Measurements from ENCODE around the gene CDC34.

The CDC34 gene

GRCh38 chr19:542173-542866 is 10.8 kb downstream of the CDC34 start:
- DNase-seq (ENCODE audit: low read depth in 2 of 2): no peak

DNA sequence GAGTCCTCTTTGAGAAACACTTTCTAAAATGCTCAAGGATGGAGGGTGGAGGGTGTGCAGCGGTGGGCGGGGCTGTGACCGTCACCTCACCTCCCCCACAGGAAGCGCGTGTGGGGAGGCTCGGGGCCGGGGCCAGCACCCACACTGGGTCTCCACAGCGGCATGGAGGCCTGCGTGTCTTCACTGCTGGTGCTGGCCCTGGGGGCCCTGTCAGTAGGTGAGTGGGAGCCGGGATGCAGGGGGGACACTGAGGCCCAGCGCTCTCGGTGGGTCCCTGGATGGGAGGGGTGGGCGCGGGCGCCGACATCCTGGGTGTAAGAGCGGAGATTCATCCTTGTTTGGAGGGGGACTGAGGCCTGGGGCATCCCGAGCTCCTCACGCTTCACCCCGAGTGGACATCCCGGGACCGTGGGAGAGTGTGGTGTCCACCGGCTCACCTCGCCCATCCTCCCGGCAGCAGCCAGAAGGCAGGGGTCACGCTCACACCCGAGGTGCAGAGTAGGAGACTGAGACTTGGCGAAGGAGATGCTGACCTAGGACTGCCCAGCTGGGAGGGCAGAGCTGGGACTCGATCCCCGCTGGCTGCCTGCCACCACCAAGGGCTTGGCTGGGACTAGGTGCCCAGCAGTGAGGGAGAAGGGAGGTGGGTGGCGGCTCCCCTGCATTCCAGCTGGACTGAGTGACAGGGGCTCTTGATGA is 12.5 kb downstream of the CDC34 start, which contains the start of gene GZMM:
GZMM (plus strand) TSS at position 144 of the 699 bp plus-strand sequence; CDS start at position 163, 19 bp downstream.
- peak; percentile 69 to 70 for DNase-seq (ENCODE audit: low read depth in 2 of 2)

DNA sequence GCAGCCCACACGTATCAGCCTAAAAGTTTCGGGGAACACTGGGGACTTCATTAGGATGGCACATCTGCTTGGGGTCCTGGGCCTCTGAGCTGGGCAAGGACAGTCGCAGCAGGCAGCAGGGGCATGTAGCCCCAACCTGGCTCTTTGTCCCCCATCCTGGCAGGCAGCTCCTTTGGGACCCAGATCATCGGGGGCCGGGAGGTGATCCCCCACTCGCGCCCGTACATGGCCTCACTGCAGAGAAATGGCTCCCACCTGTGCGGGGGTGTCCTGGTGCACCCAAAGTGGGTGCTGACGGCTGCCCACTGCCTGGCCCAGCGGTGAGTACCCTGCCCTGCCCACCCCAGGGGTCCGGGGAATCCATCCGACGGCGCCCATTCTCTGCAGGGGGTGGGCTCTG is 15.6 kb downstream of the CDC34 start:
- DNase-seq (ENCODE audit: low read depth in 2 of 2): no peak

DNA sequence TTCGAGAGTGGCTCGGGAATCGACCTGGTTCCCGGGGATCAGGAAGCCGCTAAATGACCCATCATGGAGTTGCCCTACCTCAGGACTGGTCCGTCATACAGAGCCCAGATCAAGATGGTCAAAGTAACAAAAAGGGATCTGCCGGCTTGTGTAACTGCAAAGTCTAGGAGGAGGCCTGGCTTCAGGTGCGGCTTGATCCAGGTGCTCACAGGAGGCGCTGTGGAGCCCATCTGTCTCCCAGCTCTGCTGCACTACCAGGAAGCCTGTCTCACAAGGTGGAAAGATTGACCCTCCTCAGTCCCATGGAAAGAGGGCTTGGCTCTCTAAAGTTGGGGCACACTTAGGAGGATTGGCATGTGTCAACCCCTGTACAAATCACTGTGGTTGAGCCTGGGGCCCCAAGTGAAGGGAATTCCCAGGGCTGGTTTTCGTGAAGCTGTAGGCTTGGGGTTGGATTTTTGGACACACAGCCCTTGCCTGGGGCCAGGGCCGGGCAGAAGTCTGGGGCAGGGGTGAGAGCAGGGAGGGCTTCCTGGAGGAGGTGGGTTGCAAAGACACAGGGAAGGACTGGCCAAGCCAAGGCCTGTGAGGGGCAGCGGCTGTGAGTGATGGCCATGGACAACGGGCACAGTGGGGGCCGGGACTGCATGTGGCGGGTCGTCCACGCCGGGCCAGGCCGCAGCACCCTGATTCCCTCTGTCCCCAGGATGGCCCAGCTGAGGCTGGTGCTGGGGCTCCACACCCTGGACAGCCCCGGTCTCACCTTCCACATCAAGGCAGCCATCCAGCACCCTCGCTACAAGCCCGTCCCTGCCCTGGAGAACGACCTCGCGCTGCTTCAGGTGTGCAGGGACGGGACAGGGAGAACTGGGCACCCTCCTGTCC is 16.5 kb downstream of the CDC34 start:
- DNase-seq (ENCODE audit: low read depth in 2 of 2): no peak

DNA sequence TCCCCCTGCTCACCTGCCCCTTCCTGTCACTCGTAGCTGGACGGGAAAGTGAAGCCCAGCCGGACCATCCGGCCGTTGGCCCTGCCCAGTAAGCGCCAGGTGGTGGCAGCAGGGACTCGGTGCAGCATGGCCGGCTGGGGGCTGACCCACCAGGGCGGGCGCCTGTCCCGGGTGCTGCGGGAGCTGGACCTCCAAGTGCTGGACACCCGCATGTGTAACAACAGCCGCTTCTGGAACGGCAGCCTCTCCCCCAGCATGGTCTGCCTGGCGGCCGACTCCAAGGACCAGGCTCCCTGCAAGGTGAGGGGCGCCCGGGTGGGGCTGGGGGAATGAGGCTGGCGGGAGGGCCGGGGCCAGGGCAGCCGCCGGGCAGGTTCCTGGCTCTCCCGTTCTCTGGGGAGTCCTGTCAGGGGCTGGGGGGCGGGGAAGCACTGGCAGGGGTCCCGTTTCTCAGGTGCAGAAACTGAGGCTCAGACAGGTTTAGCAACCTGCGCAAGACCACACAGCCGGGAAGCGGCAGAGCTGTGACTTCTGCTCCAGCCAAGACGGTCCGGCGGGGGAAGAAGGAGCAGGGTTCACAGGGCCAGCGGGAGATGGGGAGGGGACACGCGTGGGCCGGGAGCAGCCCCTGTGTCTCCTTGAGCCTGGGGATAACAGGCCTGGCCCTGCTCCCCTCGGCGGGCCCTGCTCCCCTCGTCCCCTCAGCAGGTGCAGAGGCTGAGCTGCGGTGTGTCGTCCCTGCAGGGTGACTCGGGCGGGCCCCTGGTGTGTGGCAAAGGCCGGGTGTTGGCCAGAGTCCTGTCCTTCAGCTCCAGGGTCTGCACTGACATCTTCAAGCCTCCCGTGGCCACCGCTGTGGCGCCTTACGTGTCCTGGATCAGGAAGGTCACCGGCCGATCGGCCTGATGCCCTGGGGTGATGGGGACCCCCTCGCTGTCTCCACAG is 17.6 kb downstream of the CDC34 start:
- no peak for DNase-seq (ENCODE audit: low read depth in 2 of 2)

DNA sequence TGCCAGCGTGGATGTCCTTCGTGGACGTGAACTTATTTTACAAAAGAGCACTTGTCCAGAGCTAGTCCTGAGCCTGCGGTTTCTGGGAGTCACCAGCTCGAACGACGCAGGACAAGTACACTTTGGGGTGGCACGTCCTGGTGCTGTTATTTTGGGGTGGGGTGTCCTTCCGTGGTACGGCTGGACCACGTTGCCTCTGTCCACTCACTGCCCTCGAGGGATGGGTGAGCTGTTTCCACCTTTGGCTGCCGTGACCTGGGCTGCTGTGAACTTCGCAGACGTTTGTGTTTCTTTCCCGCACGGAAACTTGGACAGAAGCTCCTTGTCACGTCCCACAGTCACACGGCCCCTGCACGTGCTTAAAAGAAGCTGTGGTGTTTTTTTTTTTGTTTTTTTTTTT is 23.3 kb downstream of the CDC34 start:
- no peak for DNase-seq (ENCODE audit: low read depth in 2 of 2)

DNA sequence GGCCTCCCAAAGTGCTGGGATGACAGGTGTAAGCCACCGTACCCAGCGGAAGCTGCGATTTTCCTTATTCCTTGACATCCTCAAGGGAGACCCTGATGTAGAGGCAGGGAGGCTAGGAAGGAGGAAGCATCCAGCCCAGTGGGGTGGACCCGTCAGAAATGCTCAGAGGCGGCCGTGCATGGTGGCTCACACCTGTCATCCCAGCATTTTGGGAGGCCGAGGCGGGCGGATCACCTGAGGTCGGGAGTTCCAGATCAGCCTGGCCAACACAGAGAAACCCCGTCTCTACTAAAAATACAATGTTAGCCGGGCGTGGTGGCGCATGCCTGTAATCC is 23.9 kb downstream of the CDC34 start:
- no peak for DNase-seq (ENCODE audit: low read depth in 2 of 2)

DNA sequence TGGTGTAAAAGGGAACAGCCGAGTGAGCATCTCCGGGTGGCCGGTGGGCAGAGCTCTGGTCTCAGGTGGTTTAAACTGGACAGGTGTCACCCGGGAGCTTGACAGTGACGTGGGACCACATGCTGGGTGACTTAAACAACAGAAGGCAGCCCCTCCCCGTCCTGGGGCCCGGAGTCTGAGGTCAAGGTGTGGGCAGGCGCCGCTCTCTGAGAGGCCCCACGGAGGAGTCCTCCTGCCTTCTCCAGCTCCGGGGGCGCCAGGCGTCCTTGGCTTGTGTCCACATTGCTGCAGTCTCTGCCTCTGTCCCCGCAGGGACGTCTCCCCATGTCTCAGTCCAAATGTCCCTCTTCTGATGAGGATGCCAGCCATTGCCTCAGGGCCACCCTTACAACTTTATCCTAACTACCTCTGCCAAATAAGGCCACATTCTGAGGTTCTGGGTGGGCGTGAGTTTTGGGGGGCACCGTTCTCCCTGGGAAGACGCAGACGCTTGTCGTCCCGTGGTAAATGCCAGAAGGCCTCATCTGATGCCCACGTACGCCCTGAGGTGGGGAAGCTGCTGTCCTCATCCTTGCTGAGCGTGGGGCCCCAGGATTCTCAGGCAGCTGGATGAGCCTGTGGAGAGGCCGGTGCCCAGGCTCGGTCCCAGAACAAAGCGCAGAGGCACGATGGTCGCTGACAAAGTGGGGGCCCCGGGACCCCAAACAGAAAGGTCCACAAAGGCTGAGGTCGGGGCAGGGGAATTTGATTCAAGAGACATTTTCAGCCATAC is 25.2 kb downstream of the CDC34 start:
- DNase-seq (ENCODE audit: low read depth in 2 of 2): no peak

DNA sequence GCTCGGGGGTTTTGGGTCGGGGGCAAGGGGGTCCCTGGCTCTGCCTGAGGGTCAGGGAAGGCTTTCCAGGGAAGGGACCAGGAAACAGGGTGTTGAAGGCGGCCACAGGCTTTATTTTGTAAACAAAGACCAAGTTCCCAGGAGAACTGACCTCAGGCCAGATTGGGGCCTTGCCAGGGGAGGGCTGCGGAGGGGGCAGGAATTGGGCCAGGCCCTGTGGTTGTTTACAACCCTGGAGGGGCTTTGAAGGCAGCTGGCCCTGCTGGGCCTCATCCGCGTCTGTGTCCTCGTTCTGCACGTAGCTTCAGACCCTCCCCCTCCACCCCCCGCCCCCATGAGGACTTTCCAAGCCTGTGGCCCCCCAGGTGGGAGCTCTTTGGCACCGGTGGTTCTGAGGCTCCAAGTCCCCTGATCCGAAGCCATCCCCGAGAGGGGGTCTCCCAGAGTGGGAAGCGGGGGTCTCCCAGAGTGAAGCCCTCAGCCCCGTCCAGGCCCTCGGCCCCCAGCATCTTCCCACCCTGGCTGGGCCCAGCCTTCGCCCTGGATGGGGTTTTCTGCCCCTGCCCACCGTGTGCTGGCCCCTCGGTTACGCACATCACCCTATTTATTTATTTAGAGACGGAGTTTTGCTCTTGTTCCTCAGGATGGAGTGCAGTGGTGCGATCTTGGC is 27.3 kb downstream of the CDC34 start:
- DNase-seq (ENCODE audit: low read depth in 2 of 2): no peak

- DNase-seq (ENCODE audit: low read depth in 2 of 2): no peak
Measured at GRCh38 chr19:560121-560520, 28.6 kb downstream of the CDC34 start.

DNA sequence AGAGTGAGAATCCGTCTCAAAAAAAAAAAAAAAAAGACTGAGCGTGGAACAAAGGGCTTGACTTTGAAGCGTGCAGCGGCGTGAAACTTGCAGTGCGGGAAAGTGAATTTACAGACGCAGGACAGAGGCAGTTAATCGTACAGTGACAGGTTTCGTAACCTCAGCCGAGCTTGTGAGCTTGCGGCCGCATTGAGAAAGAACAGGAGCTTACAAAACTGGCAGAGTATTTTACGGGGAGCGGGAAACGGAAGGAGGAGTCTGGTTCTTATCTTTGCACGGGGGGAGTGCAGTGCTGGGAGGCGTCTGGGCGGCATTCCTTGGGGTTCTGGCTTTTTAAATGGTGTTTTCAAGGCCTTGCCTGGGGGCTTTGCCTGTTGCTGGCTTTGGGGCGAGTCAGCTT is 34.8 kb downstream of the CDC34 start:
- DNase-seq (ENCODE audit: low read depth in 2 of 2): no peak

DNA sequence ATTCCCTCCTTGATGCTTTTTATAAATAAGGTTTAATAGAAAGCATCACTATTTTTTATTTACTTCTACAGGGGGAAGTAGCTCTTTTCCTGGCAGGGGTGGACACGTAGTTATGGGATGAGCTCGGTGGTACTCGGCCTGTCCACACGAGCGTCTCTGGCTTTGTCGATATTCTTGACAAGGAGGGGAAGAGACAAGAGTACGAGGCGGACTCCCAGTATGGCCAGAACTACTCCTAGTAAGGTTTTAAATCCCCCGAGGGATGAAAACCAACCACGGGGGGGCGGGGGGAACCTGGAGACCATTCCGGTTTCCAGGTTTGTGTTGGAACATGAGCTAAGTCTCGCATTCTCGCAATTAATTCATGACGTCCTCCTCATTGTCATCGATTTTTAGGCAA is 35.3 kb downstream of the CDC34 start:
- DNase-seq (ENCODE audit: low read depth in 2 of 2): no peak

- DNase-seq (ENCODE audit: low read depth in 2 of 2): no peak
Measured at GRCh38 chr19:567296-567900, 35.8 kb downstream of the CDC34 start.

DNA sequence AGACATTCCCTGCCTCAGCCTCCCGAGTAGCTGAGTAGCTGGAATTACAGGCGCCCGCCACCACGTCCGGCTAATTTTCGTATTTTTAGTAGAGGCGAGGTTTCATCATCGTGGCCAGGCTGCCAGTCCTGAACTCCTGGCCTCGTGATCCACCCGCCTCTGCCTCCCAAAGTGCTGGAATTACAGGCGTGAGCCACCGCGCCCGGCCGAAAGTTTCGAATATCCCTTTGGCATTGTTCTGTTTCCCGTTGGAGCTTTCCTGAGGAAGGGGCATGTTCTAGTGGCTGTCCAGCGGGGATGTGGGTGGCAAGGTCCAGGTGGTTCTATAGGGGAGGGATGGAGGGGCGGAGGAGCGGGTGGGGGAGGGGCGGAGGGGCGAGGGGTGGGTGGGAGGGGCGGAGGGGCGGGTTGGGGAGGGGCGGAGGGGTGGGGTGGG is 38.7 kb downstream of the CDC34 start:
- DNase-seq (ENCODE audit: low read depth in 2 of 2): no peak

DNA sequence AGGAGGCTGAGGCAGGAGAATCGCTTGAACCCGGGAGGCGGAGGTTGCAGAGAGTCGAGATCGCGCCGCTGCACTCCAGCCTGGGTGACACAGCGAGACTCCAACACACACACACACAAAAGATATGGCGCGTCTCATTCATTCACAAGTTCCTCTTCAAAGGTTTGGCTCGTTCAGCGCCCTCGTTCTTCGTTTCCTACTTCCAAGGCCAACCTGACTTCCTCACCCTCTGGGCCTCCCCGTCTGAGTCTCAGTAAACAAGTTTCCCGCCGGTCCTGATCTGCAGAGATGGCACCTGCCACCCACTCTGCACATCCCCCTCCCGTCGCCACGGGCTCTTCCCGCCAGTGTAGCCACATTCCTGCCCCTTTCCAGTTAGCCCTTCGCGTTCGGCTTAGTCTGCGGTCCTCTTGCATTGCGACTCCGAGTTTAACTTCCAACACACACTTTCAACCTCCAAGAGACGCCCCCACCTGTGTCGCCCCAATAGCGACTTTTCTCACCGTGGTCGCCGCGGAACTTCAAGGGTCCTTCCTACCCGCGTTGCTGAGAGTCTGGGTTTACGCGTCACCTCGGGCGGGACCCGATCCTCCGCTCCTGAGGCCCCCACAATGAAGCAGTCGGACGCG is 39.5 kb downstream of the CDC34 start:
- DNase-seq (ENCODE audit: low read depth in 2 of 2): peak in 1 of 2 donors; percentile 24

- DNase-seq (ENCODE audit: low read depth in 2 of 2): no peak
Measured at GRCh38 chr19:571566-571974, 40.0 kb downstream of the CDC34 start.

- DNase-seq (ENCODE audit: low read depth in 2 of 2): peak; percentile 97
Measured at GRCh38 chr19:572140-572742, 40.7 kb downstream of the CDC34 start, which contains the start of gene BSG. BSG (plus strand) TSS chr19:572596; CDS start chr19:572635, 39 bp downstream.

GRCh38 chr19:572743-573518 is 41.4 kb downstream of the CDC34 start:
- DNase-seq (ENCODE audit: low read depth in 2 of 2): no peak
